Transverse colon (tissue), 4 donors: Measurements from ENCODE around the gene PTPRF.

Experiments
- CTCF ChIP-seq, 5 experiments: fragments of 200-600 bp in 3 of 5; fragments of 450-650 bp in 2 of 5; sonication (generic) in 3 of 5; IDR thresholded peaks; 1 replicate in 2 of 5; 2 replicates in 3 of 5; pipeline ENCODE4 v1.5.1; 2016 to 2017; ENCODE audit warnings: antibody characterized with exemption in 5 of 5, inconsistent platforms in 3 of 5, mild to moderate bottlenecking in 2 of 5, moderate library complexity in 1 of 5
- POLR2A ChIP-seq: fragments of 450-650 bp; IDR thresholded peaks from one replicate; pipeline ENCODE4 v1.6.1; 2016; ENCODE audit warnings: antibody characterized with exemption, mild to moderate bottlenecking, moderate library complexity
- POLR2AphosphoS5 ChIP-seq, 3 donors: sonication (generic); formaldehyde crosslinking; IDR thresholded peaks; one replicate each; pipeline ENCODE4 v1.6.1; 2016; ENCODE audit warnings: antibody characterized with exemption in 3 of 3

GRCh38 chr1:43537423-43538142 lies 6.9 kb downstream of the PTPRF start:
- TF ChIP-seq POLR2A: no peak
- no peak for TF ChIP-seq CTCF (IDR thresholded peaks at IDR 0.05)
- peak in 2 of 3 donors; percentile 26 to 48 for TF ChIP-seq POLR2AphosphoS5 (IDR thresholded peaks at IDR 0.05)
